Subcutaneous adipose tissue (tissue), 4 donors: ENCODE data around the gene CDC42BPG. TPM values are rescaled to one million over a fixed set of nuclear protein-coding genes. Genes with fewer than 3 reads are reported as not detected.

Experiments used
- CTCF ChIP-seq: fragments of 450-650 bp; IDR thresholded peaks from one replicate; pipeline ENCODE4 v1.5.1; 2016; ENCODE audit warnings: low read depth, mild to moderate bottlenecking, control low read depth, antibody characterized with exemption, moderate library complexity
- total RNA-seq, 4 donors: library from RNA; depleted of rRNA; stranded (reverse); fragments of >200 nt; gene quantifications; one replicate each; pipeline ENCODE4 v1.1.0, GENCODE V29; 2016

CDC42BPG gene
- total RNA-seq, 4 donors from 2014 or later, result 0.17 to 0.38 (median 0.22) TPM; not detected in 1

- no peak for TF ChIP-seq CTCF
Measured at GRCh38 chr11:64885367-64886286, 41.2 kb upstream of the CDC42BPG start.

- TF ChIP-seq CTCF, result no peak
Measured at GRCh38 chr11:64884019-64884418, 39.6 kb upstream of the CDC42BPG start.

GRCh38 chr11:64883575-64883974 is 39.1 kb upstream of the CDC42BPG start:
- no peak for TF ChIP-seq CTCF

- TF ChIP-seq CTCF, result no peak
Measured at GRCh38 chr11:64882243-64882642, 37.8 kb upstream of the CDC42BPG start.

- no peak for TF ChIP-seq CTCF
Measured at GRCh38 chr11:64881476-64881875, 37.0 kb upstream of the CDC42BPG start.

- no peak for TF ChIP-seq CTCF
Measured at GRCh38 chr11:64880240-64881001, 36.0 kb upstream of the CDC42BPG start.

- TF ChIP-seq CTCF, result no peak
Measured at GRCh38 chr11:64879244-64879900, 34.9 kb upstream of the CDC42BPG start.
